GM19395 (cell line): ENCODE results near the gene CBLB.

Source experiments
- ATAC-seq: cut with Tn5 transposase; IDR thresholded peaks from one replicate; pipeline ENCODE4 v1.9.1; 2021; ENCODE audit warnings: mild to moderate bottlenecking, moderate library complexity; ENCODE audit not compliant: unreplicated experiment

Gene CBLB

GRCh38 chr3:105791919-105792786, 76.7 kb downstream of the CBLB start:
- ATAC-seq, result no peak

GRCh38 chr3:105791131-105791530, 77.7 kb downstream of the CBLB start:
- ATAC-seq, result no peak

DNA sequence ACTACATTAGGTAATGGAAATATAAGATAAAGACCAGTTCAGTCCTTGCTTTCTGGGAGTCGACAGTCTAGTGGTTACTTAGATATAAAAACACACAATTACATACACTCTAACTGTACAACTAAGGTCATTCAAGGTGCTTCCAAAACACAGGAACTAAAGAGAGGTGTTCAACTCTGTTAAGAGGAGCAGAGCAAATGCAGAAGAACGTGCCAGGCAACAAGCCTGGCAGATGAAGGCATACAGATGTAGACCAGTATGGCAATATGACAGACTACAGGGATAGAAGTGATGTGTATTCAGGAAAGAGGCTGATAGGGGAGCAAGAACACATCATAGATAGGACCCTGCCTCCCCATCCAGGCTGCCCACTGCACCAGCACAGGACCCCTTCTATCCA, 78.3 kb downstream of the CBLB start:
- ATAC-seq, result no peak

GRCh38 chr3:105788593-105788992, 80.2 kb downstream of the CBLB start:
- ATAC-seq, result no peak

DNA sequence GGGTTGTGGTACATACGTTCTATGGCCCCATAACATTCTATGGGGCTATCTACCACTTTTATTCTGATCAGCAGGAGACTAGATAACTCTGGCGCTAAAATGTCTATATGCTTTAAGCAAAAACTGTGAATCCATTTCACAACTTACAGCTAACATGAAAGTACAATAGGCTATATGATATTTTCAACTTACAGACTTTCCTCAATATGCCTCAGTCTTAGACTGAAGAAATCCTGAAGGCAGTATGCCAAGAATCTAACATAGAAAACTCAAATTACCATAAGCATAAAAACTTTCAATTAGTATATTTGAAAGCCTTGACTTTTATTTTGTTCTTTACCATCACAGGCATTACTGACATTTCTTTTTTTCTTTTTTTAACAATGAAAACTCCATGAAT, 81.4 kb downstream of the CBLB start:
- ATAC-seq, result no peak

DNA sequence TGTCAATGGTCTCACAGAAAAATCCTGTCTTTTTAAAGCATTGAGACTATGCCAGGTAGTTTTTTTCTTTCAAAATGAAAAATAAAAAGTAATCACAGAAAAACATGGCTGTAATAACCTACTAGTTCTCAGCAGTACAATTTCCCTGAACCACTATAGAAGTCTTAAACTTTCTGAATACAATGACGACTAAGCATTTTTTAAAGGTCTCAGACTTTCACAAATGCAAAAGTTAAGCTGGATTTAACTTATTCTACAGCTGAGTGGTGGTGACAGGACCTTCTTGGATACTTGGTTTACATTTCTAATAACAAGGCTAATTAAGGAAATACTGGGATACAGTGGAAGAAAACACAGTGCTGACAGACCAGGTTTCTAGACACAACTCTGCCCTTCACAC, 81.8 kb downstream of the CBLB start:
- ATAC-seq, result no peak

GRCh38 chr3:105786241-105786640, 82.6 kb downstream of the CBLB start:
- ATAC-seq, result no peak

DNA sequence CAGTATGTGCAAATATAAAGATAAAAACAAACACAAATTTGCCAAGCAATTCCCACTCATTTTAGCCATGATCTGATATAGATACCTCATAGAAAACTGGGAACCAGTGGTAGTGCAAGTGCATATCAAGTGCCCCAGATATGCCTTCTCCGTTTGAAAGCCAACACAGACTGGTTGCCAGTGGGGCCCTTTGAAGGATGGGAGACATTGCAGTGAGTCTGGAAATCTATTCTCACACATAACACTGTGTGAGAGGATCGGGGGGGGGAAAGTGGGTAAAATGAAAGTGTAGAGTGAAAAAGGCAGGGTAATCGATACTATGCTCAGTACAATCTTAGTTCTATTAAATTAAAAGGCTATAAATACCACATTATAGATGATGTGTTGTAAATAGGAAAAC, 83.0 kb downstream of the CBLB start:
- no peak for ATAC-seq

DNA sequence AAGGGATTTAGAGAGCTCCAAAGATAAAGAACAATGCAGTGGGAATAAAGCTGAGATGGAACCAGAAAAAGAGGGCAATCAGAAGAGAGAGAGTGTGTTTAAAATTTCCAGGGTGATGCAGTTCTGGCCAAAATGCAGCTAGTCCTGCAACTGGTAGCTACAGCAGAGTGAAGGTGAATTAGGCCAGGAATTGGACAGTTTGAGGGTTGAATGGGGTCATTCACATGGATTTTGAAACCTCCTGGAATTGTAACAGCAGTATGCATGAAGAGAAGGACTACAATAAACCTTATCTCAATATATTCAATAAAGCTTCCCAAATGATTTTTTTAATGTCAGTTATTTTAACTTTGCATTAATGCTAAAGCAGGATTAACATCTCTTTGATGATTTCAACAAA, 85.2 kb downstream of the CBLB start:
- no peak for ATAC-seq

GRCh38 chr3:105781871-105782270, 86.9 kb downstream of the CBLB start:
- ATAC-seq, result no peak

DNA sequence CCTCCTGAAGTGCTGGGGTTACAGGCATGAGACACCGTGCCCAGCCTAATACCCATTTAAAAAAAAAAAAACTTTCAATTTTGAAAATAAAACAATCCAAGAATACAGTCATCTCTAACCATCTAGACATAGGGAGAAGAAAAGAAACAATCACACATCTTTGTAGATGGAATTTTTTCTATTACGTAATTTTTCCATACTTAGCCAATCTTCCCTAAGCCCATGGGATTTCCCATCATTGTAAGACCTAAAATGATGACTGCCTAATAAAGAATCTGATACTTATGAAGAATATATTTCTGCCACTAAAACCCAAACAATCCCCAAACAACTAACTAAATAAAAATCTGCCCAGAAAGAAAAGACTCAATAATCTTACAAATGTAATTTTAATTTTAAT, 88.7 kb downstream of the CBLB start:
- ATAC-seq, result no peak

DNA sequence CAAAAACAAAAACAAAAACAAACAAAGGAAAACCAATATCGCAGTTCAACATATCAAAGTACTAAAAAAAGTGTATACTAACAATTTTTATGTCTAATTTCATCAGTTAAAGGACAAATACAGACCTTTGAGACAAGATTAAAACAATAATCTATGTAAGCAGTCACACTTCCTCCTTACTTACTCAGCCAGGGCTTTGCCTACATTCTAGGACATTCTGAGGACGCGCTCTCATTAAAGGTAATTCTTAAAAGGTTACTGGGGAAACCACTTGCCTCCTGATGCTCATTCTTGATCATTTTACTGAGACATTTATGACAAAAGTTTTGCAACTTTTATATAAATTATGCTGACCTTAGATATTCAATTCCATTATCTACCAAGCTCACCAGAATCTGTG, 93.4 kb downstream of the CBLB start:
- ATAC-seq, result no peak

DNA sequence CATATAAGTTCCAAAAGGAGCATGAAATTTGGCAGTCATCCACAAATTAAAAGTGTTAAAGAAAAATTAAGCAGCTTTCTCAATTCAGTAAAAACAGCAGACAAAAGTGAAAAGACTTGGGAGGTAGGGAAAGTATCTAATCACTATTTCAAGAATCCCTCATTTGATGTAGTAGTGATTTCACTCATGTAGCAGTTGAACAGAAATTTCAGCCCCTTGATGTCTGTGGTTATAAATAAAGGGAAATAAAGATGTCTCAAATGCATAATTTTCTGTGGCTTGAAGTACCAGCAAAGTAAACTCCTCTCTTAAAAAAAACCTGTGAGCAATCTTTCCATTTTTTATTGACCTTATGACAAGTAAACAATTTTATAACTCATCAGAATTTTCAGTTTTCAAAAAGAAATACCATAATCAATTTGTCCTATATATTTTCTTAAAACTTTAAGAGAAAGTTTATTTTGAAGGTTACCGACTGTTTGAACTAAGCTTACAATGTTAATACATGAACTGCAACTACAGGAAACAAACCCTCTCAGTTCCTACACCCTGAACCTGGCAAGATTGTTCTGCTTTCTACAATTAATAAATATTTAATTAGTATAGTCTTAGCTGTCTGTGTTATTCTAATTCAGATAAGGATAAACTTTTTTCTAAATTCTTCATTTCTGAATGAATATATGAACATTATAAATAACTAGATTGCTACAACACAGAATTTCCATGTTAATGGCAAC, 94.2 kb downstream of the CBLB start:
- ATAC-seq, result peak; percentile 59

DNA sequence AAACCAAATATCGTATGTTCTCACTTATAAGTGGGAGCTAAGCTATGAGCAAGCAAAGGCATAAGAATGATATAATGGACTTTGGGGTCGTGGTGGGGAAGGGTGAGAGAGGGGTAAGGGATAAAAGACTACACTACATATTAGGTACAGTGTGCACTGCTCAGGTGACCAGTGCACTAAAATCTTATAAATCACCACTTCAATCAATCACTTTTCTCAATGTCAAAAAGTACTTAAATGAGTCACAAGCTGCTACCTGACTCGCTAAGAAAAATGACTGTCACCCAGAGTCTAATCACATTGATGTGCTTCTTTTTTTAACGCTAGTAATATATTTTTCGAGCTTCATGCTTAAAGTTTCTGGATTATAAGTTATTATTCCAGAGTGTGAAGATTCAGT, 95.5 kb downstream of the CBLB start:
- ATAC-seq, result no peak

DNA sequence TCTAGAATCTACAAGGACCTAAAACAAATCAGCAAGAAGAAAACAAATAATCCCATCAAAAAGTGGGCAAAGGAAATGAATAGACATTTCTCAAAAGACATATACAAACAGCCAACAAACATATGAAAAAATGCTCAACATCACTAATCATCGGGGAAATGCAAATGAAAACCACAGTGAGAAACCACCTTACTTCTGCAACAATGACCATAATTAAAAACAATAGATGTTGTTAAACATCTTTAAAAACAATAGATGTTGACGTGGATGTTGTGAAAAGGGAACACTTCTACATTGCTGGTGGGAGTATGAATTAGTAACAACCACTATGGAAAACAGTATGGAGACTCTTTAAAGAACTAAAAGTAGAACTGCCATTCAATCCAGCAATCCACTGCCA, 96.2 kb downstream of the CBLB start:
- ATAC-seq, result no peak

- ATAC-seq, result no peak
These were observed 97.4 kb downstream of the CBLB start for GRCh38 chr3:105771392-105771791.

GRCh38 chr3:105770410-105770809, 98.4 kb downstream of the CBLB start:
- ATAC-seq, result no peak

- ATAC-seq, result no peak
These were observed 101.0 kb downstream of the CBLB start for GRCh38 chr3:105767776-105768175.

DNA sequence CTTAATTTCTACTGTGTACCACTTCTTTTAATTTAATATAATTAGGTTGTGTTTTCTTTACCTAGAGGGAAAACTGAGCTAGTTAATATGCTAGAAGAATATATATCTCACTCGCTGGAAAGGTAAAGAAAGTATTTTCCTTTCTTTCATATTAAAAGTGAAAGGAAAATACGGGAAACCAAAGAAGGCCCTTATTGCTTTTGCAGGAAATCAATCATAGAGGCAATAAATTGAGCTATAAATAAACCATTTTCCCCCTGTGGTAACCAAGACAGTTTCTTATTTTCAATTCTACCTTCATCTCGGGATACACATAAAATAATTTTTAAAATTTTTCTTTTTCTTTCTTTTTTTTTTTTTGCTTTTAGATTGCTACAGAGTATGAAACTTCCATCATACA, 101.6 kb downstream of the CBLB start:
- ATAC-seq, result no peak

- no peak for ATAC-seq
These were observed 103.5 kb downstream of the CBLB start for GRCh38 chr3:105765308-105765639.

GRCh38 chr3:105764378-105765307, 104.2 kb downstream of the CBLB start:
- ATAC-seq, result peak; percentile 66
